CD4-positive, alpha-beta T cell (primary cell): ENCODE measurements around the gene MPP1. TPM values are rescaled to one million over a fixed set of nuclear protein-coding genes. Genes with fewer than 3 reads are reported as not detected.

Experiments
- ATAC-seq: fragments of 200-7000 bp; cut with Tn5 transposase; one replicate; pipeline ENCODE4 v1.10.0; 2022; ENCODE audit warnings: mild to moderate bottlenecking; ENCODE audit not compliant: poor library complexity
- CTCF ChIA-PET: fragments of 350-600 bp; sonication (Branson Sonifier 250); formaldehyde crosslinking; loops from one replicate; lab custom pipeline; 2021; ENCODE audit warnings: antibody characterized with exemption, inconsistent platforms; lab: Charles Lee
- POLR2A ChIA-PET: fragments of 350-600 bp; sonication (Branson Sonifier 250); formaldehyde crosslinking; loops from one replicate; lab custom pipeline; 2021; ENCODE audit warnings: antibody characterized with exemption, inconsistent platforms; lab: Charles Lee
- DNase-seq, 14 experiments: peaks; one replicate each; pipeline ENCODE4 v3.0.0-alpha.2; 2013 to 2020; ENCODE audit warnings: mixed read lengths in 2 of 14
- H3K27ac ChIP-seq, 2 donors: one replicate each; pipeline versions ENCODE4 v1.5.1 to v1.7.0; 2013; ENCODE audit warnings: low read length in 2 of 2, low read depth in 1 of 2, mild to moderate bottlenecking in 1 of 2
- H3K27me3 ChIP-seq, 2 experiments: 1 replicate in 1 of 2; 2 replicates in 1 of 2; pipeline versions ENCODE4 v1.6.1 to v1.7.0; 2013; ENCODE audit warnings: low read length in 2 of 2, control low read depth in 1 of 2, mild to moderate bottlenecking in 1 of 2, moderate library complexity in 1 of 2; ENCODE audit not compliant: insufficient read depth in 2 of 2, control insufficient read depth in 1 of 2
- H3K36me3 ChIP-seq: one replicate; pipeline ENCODE4 v1.6.1; 2013; ENCODE audit warnings: low read length, control low read depth; ENCODE audit not compliant: insufficient read depth
- H3K4me1 ChIP-seq: one replicate; pipeline ENCODE4 v1.6.1; 2013; ENCODE audit warnings: low read length, control low read depth; ENCODE audit not compliant: insufficient read depth
- H3K4me3 ChIP-seq: one replicate; pipeline ENCODE4 v1.5.1; 2013; ENCODE audit warnings: mild to moderate bottlenecking, low read length, moderate library complexity
- H3K9me3 ChIP-seq, 2 experiments: 1 replicate in 1 of 2; 2 replicates in 1 of 2; pipeline versions ENCODE4 v1.6.1 to v1.7.0; 2013; ENCODE audit warnings: low read length in 2 of 2, mild to moderate bottlenecking in 2 of 2, control low read depth in 1 of 2, moderate library complexity in 1 of 2; ENCODE audit not compliant: control insufficient read depth in 1 of 2, insufficient read depth in 1 of 2
- H3K27ac Mint-ChIP-seq: one replicate; pipeline ENCODE4 v1.8.0; 2020; ENCODE audit warnings: mixed read lengths
- H3K27me3 Mint-ChIP-seq: one replicate; pipeline ENCODE4 v1.8.0; 2021; ENCODE audit warnings: mixed read lengths
- H3K36me3 Mint-ChIP-seq: one replicate; pipeline ENCODE4 v1.8.0; 2021; ENCODE audit warnings: low read depth, mixed read lengths
- H3K4me1 Mint-ChIP-seq: one replicate; pipeline ENCODE4 v1.8.0; 2021; ENCODE audit warnings: low read depth, mixed read lengths
- H3K4me3 Mint-ChIP-seq: one replicate; pipeline ENCODE4 v1.8.0; 2020; ENCODE audit warnings: mild to moderate bottlenecking, mixed read lengths
- H3K9me3 Mint-ChIP-seq: one replicate; pipeline ENCODE4 v1.8.0; 2020; ENCODE audit warnings: mixed read lengths
- CTCF ChIP-seq: fragments of 200-600 bp; IDR thresholded peaks from one replicate; pipeline ENCODE4 v1.8.0; 2022; ENCODE audit warnings: antibody characterized with exemption, mild to moderate bottlenecking
- intact Hi-C, 2 experiments: fragments of 100-400 bp; cut with DNase I in 1 of 2; cut with micrococcal nuclease in 1 of 2; formaldehyde crosslinking; loops; one replicate each; pipeline versions ENCODE4 v1.15.1 to v1.9.0; 2023 to 2025; cut with DNase I, micrococcal nuclease
- total RNA-seq, 174 experiments: library from RNA in 2 of 174; stranded (reverse) in 2 of 174; gene quantifications; one replicate each; pipeline ENCODE4 v1.2.3 and lab custom pipeline; 2021 to 2026

The MPP1 gene
- total RNA-seq, 2 experiments from 2014 or later = 10.7 to 13.1 TPM

- H3K27me3 Mint-ChIP-seq = no peaks in the 10 kb centered on the region
- Histone ChIP-seq H3K27ac (no peak overlapping the region), H3K9me3 (no peaks in the 10 kb centered on the region), H3K4me3 (peak overlapping the region; percentile 36), H3K4me1 (peaks cover 7% of the 10 kb centered on the region), H3K36me3 (no peaks in the 10 kb centered on the region), H3K27me3 (no peaks in the 10 kb centered on the region)
- TF ChIP-seq CTCF = no peak
- DNase-seq (no peak), ATAC-seq (no peak)
- H3K36me3 Mint-ChIP-seq = peaks cover 9% of the 10 kb centered on the region
- H3K9me3 Mint-ChIP-seq = no peaks in the 10 kb centered on the region
- peak overlapping the region; percentile 89 for H3K4me3 Mint-ChIP-seq
- CTCF ChIA-PET = no interaction called here
- POLR2A ChIA-PET = interaction anchor here (0.6 to 0.9 kb wide), 2 partner anchors 14 to 25 kb away, joined by 3 read pairs; no protein-coding TSS in a partner anchor
- intact Hi-C loops = no loop called here
- peak overlapping the region; percentile 84 for H3K27ac Mint-ChIP-seq
- peaks cover 19% of the 10 kb centered on the region for H3K4me1 Mint-ChIP-seq
Observed at GRCh38 chrX:154784149-154784995, 20.9 kb downstream of the MPP1 start.

GRCh38 chrX:154780968-154781367 is 24.3 kb downstream of the MPP1 start:
- Mint-ChIP-seq H3K9me3 (no peaks in the 10 kb centered on the region), H3K36me3 (peaks cover 24% of the 10 kb centered on the region), H3K4me3 (no peak overlapping the region), H3K4me1 (peaks cover 26% of the 10 kb centered on the region), H3K27ac (no peak overlapping the region), H3K27me3 (no peaks in the 10 kb centered on the region)
- intact Hi-C loops = no loop called here
- ChIA-PET POLR2A (no interaction called here), CTCF (no interaction called here)
- no peaks in the 10 kb centered on the region for H3K27me3 ChIP-seq
- H3K4me3 ChIP-seq = no peak overlapping the region
- no peak for DNase-seq
- no peak for ATAC-seq
- H3K27ac ChIP-seq = no peak overlapping the region
- H3K4me1 ChIP-seq = peaks cover 7% of the 10 kb centered on the region
- no peaks in the 10 kb centered on the region for H3K9me3 ChIP-seq
- peaks cover 18% of the 10 kb centered on the region for H3K36me3 ChIP-seq
- no peak for TF ChIP-seq CTCF

GRCh38 chrX:154779261-154779660 is 26.0 kb downstream of the MPP1 start:
- Mint-ChIP-seq H3K27ac (no peak overlapping the region), H3K27me3 (no peaks in the 10 kb centered on the region)
- intact Hi-C loops = no loop called here

More at GRCh38 chrX:154779261-154779660, 26.0 kb downstream of the MPP1 start:
- Mint-ChIP-seq H3K9me3 (no peaks in the 10 kb centered on the region), H3K4me3 (no peak overlapping the region), H3K4me1 (peaks cover 20% of the 10 kb centered on the region), H3K36me3 (peaks cover 38% of the 10 kb centered on the region)
- no peak for TF ChIP-seq CTCF
- Histone ChIP-seq H3K36me3 (peaks cover 35% of the 10 kb centered on the region), H3K27me3 (no peaks in the 10 kb centered on the region), H3K4me1 (peaks cover 13% of the 10 kb centered on the region), H3K27ac (no peak overlapping the region), H3K9me3 (no peaks in the 10 kb centered on the region), H3K4me3 (no peak overlapping the region)
- ATAC-seq (no peak), DNase-seq (no peak)
- POLR2A ChIA-PET = no interaction called here
- CTCF ChIA-PET = no interaction called here
